ENCODE results near the gene RAB3B.

Gene RAB3B

DNA sequence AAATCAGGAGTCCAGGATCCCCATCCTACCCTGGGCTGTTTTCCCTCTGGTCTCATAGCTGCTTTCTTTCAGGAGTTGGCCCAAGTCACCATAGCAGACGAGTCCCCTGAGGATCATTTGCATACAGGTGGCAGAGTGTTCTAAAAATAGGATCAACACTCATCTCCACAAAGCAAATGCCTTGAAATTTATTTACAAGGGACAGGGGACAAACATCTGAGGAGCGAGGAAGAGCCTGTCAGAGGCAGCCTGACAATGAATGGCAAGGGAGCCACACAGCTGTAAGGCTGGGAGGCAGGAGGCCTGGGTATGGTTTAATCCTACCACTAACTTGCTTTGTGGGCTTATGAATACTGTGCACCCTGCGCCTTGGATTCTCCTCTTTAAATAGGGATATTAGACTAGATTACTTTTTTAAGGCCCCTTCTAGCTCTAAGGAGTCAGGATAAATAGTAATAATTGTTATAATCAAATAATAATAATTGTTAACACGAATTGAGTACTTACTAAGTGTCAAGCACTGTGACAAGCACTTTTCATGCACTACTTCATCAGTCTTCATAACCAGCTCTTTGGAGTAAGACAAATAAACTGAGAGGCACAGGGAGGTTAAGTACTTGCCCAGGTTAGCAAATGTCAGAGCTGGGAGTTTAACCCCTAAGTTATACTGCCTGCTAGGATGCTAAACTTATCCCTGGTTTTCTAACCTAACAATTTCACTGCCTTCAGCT lies 34.5 kb downstream of the RAB3B start:
- no peak overlapping the region for H3K27ac ChIP-seq (ENCODE audit: low read depth, low read length)
- H3K36me3 ChIP-seq (ENCODE audit: control insufficient read depth, insufficient read depth, low read length): peaks cover 49% of the 10 kb centered on the region
- no peaks in the 10 kb centered on the region for H3K9me3 ChIP-seq (ENCODE audit: control insufficient read depth, insufficient read depth, low read length)
- H3K4me1 ChIP-seq (ENCODE audit: control insufficient read depth, insufficient read depth, low read length): peaks cover 27% of the 10 kb centered on the region
- H3K9ac ChIP-seq (ENCODE audit: low read depth, low read length): no peak overlapping the region
- H3K27me3 ChIP-seq (ENCODE audit: control insufficient read depth, insufficient read depth, low read length): no peaks in the 10 kb centered on the region
- no peak overlapping the region for H3K4me3 ChIP-seq (ENCODE audit: low read depth, low read length)

DNA sequence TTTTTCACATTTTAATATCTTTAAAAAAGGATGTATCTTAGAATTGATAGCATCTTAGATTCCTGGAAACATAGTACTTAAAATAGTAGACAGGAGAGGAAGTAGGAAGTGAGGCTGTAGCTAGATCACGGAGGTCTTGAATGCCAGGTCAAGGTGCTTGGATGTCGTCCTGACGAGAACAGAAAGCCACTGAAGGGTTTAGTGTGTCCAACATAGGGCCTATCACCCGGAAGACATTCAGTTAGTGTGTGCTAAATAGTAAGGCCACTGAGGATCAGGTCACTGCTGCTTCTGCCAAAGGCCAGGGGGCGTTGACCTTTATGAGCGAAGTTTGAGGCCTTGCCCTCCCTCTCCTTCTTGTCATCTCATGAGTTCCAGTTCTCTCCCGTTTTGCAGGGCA lies 35.7 kb downstream of the RAB3B start:
- H3K36me3 ChIP-seq (ENCODE audit: control insufficient read depth, insufficient read depth, low read length): peaks cover 56% of the 10 kb centered on the region
- no peak overlapping the region for H3K9ac ChIP-seq (ENCODE audit: low read depth, low read length)
- H3K9me3 ChIP-seq (ENCODE audit: control insufficient read depth, insufficient read depth, low read length): no peaks in the 10 kb centered on the region
- no peak overlapping the region for H3K4me3 ChIP-seq (ENCODE audit: low read depth, low read length)
- H3K27me3 ChIP-seq (ENCODE audit: control insufficient read depth, insufficient read depth, low read length): no peaks in the 10 kb centered on the region
- peaks cover 27% of the 10 kb centered on the region for H3K4me1 ChIP-seq (ENCODE audit: control insufficient read depth, insufficient read depth, low read length)
- no peak overlapping the region for H3K27ac ChIP-seq (ENCODE audit: low read depth, low read length)

DNA sequence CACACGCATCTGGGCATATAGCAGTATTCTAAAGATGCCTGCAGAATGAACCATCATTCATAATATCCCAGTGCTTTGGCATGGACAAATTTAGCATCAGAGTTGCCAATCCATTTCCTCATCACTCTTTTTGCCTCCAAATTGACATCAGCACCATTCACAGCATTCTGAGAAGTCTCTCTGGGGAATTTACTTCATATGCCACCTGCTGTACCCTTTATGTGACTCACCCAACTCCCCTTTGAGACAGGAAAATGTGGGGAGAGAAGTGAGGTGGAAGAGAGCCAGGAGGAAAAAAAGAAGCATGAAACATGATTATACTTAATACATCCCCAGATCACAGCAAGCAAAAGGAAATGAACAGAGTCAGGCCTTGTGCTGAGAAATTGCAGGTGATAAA lies 37.4 kb downstream of the RAB3B start:
- no peak overlapping the region for H3K9ac ChIP-seq (ENCODE audit: low read depth, low read length)
- peaks cover 25% of the 10 kb centered on the region for H3K4me1 ChIP-seq (ENCODE audit: control insufficient read depth, insufficient read depth, low read length)
- H3K4me3 ChIP-seq (ENCODE audit: low read depth, low read length): no peak overlapping the region
- H3K9me3 ChIP-seq (ENCODE audit: control insufficient read depth, insufficient read depth, low read length): no peaks in the 10 kb centered on the region
- peaks cover 53% of the 10 kb centered on the region for H3K36me3 ChIP-seq (ENCODE audit: control insufficient read depth, insufficient read depth, low read length)
- H3K27ac ChIP-seq (ENCODE audit: low read depth, low read length): no peak overlapping the region
- no peaks in the 10 kb centered on the region for H3K27me3 ChIP-seq (ENCODE audit: control insufficient read depth, insufficient read depth, low read length)

- Histone ChIP-seq H3K9ac (ENCODE audit: low read depth, low read length) (no peak overlapping the region), H3K36me3 (ENCODE audit: control insufficient read depth, insufficient read depth, low read length) (peaks cover 53% of the 10 kb centered on the region), H3K4me3 (ENCODE audit: low read depth, low read length) (no peak overlapping the region), H3K27me3 (ENCODE audit: control insufficient read depth, insufficient read depth, low read length) (no peaks in the 10 kb centered on the region), H3K9me3 (ENCODE audit: control insufficient read depth, insufficient read depth, low read length) (no peaks in the 10 kb centered on the region), H3K4me1 (ENCODE audit: control insufficient read depth, insufficient read depth, low read length) (peaks cover 21% of the 10 kb centered on the region), H3K27ac (ENCODE audit: low read depth, low read length) (no peak overlapping the region)
Measured at GRCh38 chr1:51952638-51953037, 37.9 kb downstream of the RAB3B start.

GRCh38 chr1:51950701-51951100 lies 39.8 kb downstream of the RAB3B start:
- H3K27me3 ChIP-seq (ENCODE audit: control insufficient read depth, insufficient read depth, low read length): no peaks in the 10 kb centered on the region
- peaks cover 1% of the 10 kb centered on the region; the same call in 1 of the 2 replicates for H3K4me1 ChIP-seq (ENCODE audit: control insufficient read depth, insufficient read depth, low read length)
- no peak overlapping the region for H3K9ac ChIP-seq (ENCODE audit: low read depth, low read length)
- peaks cover 48% of the 10 kb centered on the region for H3K36me3 ChIP-seq (ENCODE audit: control insufficient read depth, insufficient read depth, low read length)
- no peaks in the 10 kb centered on the region for H3K9me3 ChIP-seq (ENCODE audit: control insufficient read depth, insufficient read depth, low read length)
- no peak overlapping the region for H3K27ac ChIP-seq (ENCODE audit: low read depth, low read length)
- H3K4me3 ChIP-seq (ENCODE audit: low read depth, low read length): no peak overlapping the region

GRCh38 chr1:51949014-51949702 lies 41.3 kb downstream of the RAB3B start:
- no peaks in the 10 kb centered on the region for H3K9me3 ChIP-seq (ENCODE audit: control insufficient read depth, insufficient read depth, low read length)
- H3K4me1 ChIP-seq (ENCODE audit: control insufficient read depth, insufficient read depth, low read length): no peaks in the 10 kb centered on the region
- no peak overlapping the region for H3K9ac ChIP-seq (ENCODE audit: low read depth, low read length)
- H3K36me3 ChIP-seq (ENCODE audit: control insufficient read depth, insufficient read depth, low read length): peaks cover 54% of the 10 kb centered on the region
- no peaks in the 10 kb centered on the region for H3K27me3 ChIP-seq (ENCODE audit: control insufficient read depth, insufficient read depth, low read length)
- no peak overlapping the region for H3K4me3 ChIP-seq (ENCODE audit: low read depth, low read length)
- H3K27ac ChIP-seq (ENCODE audit: low read depth, low read length): no peak overlapping the region

GRCh38 chr1:51948491-51948915 lies 42.0 kb downstream of the RAB3B start:
- no peaks in the 10 kb centered on the region for H3K27me3 ChIP-seq (ENCODE audit: control insufficient read depth, insufficient read depth, low read length)
- H3K36me3 ChIP-seq (ENCODE audit: control insufficient read depth, insufficient read depth, low read length): peaks cover 54% of the 10 kb centered on the region
- H3K9ac ChIP-seq (ENCODE audit: low read depth, low read length): no peak overlapping the region
- H3K9me3 ChIP-seq (ENCODE audit: control insufficient read depth, insufficient read depth, low read length): no peaks in the 10 kb centered on the region
- no peak overlapping the region for H3K27ac ChIP-seq (ENCODE audit: low read depth, low read length)
- no peaks in the 10 kb centered on the region for H3K4me1 ChIP-seq (ENCODE audit: control insufficient read depth, insufficient read depth, low read length)
- H3K4me3 ChIP-seq (ENCODE audit: low read depth, low read length): no peak overlapping the region

- no peak overlapping the region for H3K9ac ChIP-seq (ENCODE audit: low read depth, low read length)
- H3K4me1 ChIP-seq (ENCODE audit: control insufficient read depth, insufficient read depth, low read length): no peaks in the 10 kb centered on the region
- H3K4me3 ChIP-seq (ENCODE audit: low read depth, low read length): no peak overlapping the region
- H3K36me3 ChIP-seq (ENCODE audit: control insufficient read depth, insufficient read depth, low read length): peaks cover 50% of the 10 kb centered on the region
- no peaks in the 10 kb centered on the region for H3K27me3 ChIP-seq (ENCODE audit: control insufficient read depth, insufficient read depth, low read length)
- H3K27ac ChIP-seq (ENCODE audit: low read depth, low read length): no peak overlapping the region
- H3K9me3 ChIP-seq (ENCODE audit: control insufficient read depth, insufficient read depth, low read length): no peaks in the 10 kb centered on the region
Measured at GRCh38 chr1:51946300-51946699, 44.2 kb downstream of the RAB3B start.

DNA sequence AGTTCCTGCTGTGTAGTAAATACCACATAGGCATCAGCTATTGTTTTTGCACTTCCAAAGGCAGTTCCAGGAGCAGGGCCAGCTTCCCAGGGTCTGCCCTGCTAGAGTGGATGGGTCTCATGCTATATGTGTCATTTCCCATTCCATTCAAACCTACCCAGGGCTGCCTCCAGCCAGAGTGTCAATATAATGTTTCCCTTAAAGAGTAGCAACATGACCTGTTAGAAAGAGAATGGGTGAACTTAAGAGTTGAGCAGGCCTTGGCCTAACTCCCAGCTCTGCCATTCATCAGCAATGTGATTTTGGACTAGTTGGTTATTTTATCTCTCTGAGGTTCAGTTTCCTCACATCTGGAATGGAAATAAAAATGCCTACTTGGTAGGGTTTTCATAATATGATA lies 44.9 kb downstream of the RAB3B start:
- Histone ChIP-seq H3K9me3 (ENCODE audit: control insufficient read depth, insufficient read depth, low read length) (no peaks in the 10 kb centered on the region), H3K4me1 (ENCODE audit: control insufficient read depth, insufficient read depth, low read length) (no peaks in the 10 kb centered on the region), H3K27ac (ENCODE audit: low read depth, low read length) (no peak overlapping the region), H3K9ac (ENCODE audit: low read depth, low read length) (no peak overlapping the region), H3K4me3 (ENCODE audit: low read depth, low read length) (no peak overlapping the region), H3K36me3 (ENCODE audit: control insufficient read depth, insufficient read depth, low read length) (peaks cover 51% of the 10 kb centered on the region), H3K27me3 (ENCODE audit: control insufficient read depth, insufficient read depth, low read length) (no peaks in the 10 kb centered on the region)

DNA sequence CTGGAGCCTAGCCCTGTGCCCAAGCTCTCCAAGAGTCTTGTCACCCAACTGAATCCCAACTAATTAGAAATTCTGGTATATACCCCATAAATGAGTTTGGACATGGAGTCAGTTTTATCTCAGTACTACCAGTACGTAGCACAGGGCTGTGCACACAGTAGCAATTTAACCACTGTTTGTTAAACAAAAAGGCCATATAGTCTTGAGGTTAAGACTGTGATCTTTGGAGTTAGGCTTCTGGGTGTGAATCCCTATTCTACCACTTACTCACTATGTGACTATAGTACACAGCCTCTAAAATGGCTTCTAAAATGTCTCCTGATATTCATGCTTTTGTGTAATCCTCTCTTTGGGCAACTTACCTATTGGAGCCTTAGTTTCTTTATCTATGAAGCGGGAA lies 48.2 kb downstream of the RAB3B start:
- H3K27me3 ChIP-seq (ENCODE audit: control insufficient read depth, insufficient read depth, low read length): no peaks in the 10 kb centered on the region
- H3K4me1 ChIP-seq (ENCODE audit: control insufficient read depth, insufficient read depth, low read length): no peaks in the 10 kb centered on the region
- H3K4me3 ChIP-seq (ENCODE audit: low read depth, low read length): no peak overlapping the region
- no peaks in the 10 kb centered on the region for H3K9me3 ChIP-seq (ENCODE audit: control insufficient read depth, insufficient read depth, low read length)
- no peak overlapping the region for H3K9ac ChIP-seq (ENCODE audit: low read depth, low read length)
- H3K36me3 ChIP-seq (ENCODE audit: control insufficient read depth, insufficient read depth, low read length): peaks cover 37% of the 10 kb centered on the region
- no peak overlapping the region for H3K27ac ChIP-seq (ENCODE audit: low read depth, low read length)

DNA sequence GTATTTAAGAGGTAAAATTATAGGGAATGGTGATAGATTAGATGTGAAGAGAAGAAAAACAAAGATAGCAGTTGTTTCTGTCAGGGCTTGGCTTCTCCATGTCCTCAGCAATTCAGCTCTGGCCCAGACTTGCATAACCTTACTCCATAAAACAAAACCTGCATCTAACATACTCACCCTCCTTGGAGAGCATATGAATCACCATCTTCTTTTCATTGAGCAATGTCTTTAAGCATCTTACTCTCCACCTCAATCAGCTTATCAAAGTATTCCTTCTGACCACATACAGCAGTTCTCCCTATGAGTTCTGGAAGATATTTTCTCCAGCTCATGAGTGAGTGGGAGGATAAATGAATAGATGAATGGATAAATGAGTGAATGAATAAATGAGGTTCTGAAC lies 49.0 kb downstream of the RAB3B start:
- no peaks in the 10 kb centered on the region for H3K27me3 ChIP-seq (ENCODE audit: control insufficient read depth, insufficient read depth, low read length)
- no peaks in the 10 kb centered on the region for H3K4me1 ChIP-seq (ENCODE audit: control insufficient read depth, insufficient read depth, low read length)
- no peak overlapping the region for H3K9ac ChIP-seq (ENCODE audit: low read depth, low read length)
- no peak overlapping the region for H3K4me3 ChIP-seq (ENCODE audit: low read depth, low read length)
- peaks cover 43% of the 10 kb centered on the region for H3K36me3 ChIP-seq (ENCODE audit: control insufficient read depth, insufficient read depth, low read length)
- H3K27ac ChIP-seq (ENCODE audit: low read depth, low read length): no peak overlapping the region
- no peaks in the 10 kb centered on the region for H3K9me3 ChIP-seq (ENCODE audit: control insufficient read depth, insufficient read depth, low read length)
